HEK293 (cell line): ENCODE data around the gene TPSG1.
"Not testable (repeated sequence)": the region's sequence is repeated elsewhere in the genome, so short reads cannot be mapped to it uniquely, and the experiment has no call there.

ENCODE experiments used
- CTCF ChIP-seq: fragments of 450-650 bp; formaldehyde crosslinking; IDR thresholded peaks from 2 replicates; pipeline ENCODE4 v1.5.1; 2016; ENCODE audit warnings: missing biosample characterization, missing genetic modification characterization
- SETDB1 ChIP-seq: IDR thresholded peaks from one replicate; pipeline ENCODE4 v1.6.1; 2017; ENCODE audit warnings: mild to moderate bottlenecking, low read length, moderate library complexity, mixed read lengths; ENCODE audit not compliant: insufficient read length
- ZFP37 ChIP-seq: fragments of 450-650 bp; formaldehyde crosslinking; IDR thresholded peaks from 2 replicates; pipeline ENCODE4 v1.5.1; 2016; ENCODE audit warnings: missing biosample characterization, missing genetic modification characterization

- not testable (repeated sequence) for TF ChIP-seq CTCF (tag by site-specific recombination); ZFP37; SETDB1
Measured at GRCh38 chr16:1225728-1226311, 752 bp upstream of the TPSG1 start.
